ENCODE measurements around the gene MEX3A. TPM values are rescaled to one million over a fixed set of nuclear protein-coding genes. Genes with fewer than 3 reads are reported as not detected.

MEX3A gene
- total RNA-seq, 3 donors from 2014 or later (not counting 1 experiment from before 2014, with no cell fraction given): 0.05 to 0.16 (median 0.14) TPM

DNA sequence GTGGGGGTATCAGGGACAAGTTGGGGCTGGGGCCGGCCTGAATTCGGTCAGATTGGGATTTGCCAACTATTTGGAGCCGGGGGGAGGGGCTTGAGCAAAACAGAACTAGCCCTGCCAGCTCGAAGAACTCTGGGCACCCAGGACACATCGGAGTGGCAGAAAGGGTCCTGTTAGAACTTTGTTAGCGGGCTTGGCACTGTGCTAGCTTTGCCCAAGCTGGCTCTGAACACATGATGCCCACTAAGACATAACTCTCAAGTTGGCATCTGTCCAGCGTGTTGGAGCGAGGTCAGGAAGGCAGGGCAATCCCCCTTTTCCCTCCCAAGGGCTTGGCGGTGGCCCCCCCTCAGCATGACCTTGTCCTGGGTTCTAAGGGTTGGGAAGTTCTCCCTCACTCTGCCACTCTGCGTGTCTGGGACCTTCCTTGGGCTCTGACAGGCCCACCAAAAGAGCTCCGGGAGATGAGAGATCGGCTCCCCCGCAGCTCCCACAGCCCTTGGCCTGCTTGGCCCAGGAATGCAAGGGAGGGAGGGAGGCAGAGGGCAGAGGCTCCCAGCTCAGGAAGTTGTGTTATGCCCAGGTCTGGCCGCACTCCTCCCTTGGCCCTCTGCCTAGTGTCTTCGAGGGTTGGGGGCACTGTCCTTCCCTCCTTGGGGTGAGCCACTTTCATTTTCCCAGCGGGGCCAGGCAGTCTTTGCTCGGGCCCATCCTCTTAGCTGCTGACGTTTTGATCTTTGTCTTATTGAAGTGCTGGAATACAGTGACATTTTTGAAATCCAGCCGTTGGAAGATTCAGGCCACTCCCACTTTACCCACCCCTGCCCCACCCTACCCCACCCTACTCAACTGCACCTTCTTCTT lies 33.5 kb upstream of the MEX3A start:
- Mint-ChIP-seq H3K9me3 (no peaks in the 10 kb centered on the region), H3K36me3 (no peaks in the 10 kb centered on the region), H3K27me3 (ENCODE audit: low read depth in 2 of 2) (peaks cover 0 to 32% of the 10 kb centered on the region in 2 donors), H3K4me3 (peak overlapping the region; percentile 91), H3K4me1 (peaks cover 20 to 35% of the 10 kb centered on the region in 2 donors), H3K27ac (peak overlapping the region; percentile 73 to 93)
- Histone ChIP-seq H3K9me3 (ENCODE audit: control insufficient read depth, insufficient read depth, low read length) (no peaks in the 10 kb centered on the region), H3K27me3 (ENCODE audit: control insufficient read depth, insufficient read depth, low read length) (peaks cover 25% of the 10 kb centered on the region), H3K36me3 (ENCODE audit: control insufficient read depth, insufficient read depth, low read length) (no peaks in the 10 kb centered on the region), H3K27ac (ENCODE audit: low read length) (no peak overlapping the region), H3K4me3 (ENCODE audit: low read length) (peak overlapping the region; percentile 56), H3K4me1 (ENCODE audit: control insufficient read depth, insufficient read depth, low read length) (peaks cover 40% of the 10 kb centered on the region)
- DNase-seq (peak in 1 of 2 donors; percentile 57), ATAC-seq (no peak)
- TF ChIP-seq, protein P1, sequence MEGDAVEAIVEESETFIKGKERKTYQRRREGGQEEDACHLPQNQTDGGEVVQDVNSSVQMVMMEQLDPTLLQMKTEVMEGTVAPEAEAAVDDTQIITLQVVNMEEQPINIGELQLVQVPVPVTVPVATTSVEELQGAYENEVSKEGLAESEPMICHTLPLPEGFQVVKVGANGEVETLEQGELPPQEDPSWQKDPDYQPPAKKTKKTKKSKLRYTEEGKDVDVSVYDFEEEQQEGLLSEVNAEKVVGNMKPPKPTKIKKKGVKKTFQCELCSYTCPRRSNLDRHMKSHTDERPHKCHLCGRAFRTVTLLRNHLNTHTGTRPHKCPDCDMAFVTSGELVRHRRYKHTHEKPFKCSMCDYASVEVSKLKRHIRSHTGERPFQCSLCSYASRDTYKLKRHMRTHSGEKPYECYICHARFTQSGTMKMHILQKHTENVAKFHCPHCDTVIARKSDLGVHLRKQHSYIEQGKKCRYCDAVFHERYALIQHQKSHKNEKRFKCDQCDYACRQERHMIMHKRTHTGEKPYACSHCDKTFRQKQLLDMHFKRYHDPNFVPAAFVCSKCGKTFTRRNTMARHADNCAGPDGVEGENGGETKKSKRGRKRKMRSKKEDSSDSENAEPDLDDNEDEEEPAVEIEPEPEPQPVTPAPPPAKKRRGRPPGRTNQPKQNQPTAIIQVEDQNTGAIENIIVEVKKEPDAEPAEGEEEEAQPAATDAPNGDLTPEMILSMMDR (IDR thresholded peaks at IDR 0.05): no peak
- WGBS (ENCODE audit: insufficient coverage): 25% methylated on average over 19 of the region's 19 CpGs
- intact Hi-C loops (cut with micrococcal nuclease): no loop called here

DNA sequence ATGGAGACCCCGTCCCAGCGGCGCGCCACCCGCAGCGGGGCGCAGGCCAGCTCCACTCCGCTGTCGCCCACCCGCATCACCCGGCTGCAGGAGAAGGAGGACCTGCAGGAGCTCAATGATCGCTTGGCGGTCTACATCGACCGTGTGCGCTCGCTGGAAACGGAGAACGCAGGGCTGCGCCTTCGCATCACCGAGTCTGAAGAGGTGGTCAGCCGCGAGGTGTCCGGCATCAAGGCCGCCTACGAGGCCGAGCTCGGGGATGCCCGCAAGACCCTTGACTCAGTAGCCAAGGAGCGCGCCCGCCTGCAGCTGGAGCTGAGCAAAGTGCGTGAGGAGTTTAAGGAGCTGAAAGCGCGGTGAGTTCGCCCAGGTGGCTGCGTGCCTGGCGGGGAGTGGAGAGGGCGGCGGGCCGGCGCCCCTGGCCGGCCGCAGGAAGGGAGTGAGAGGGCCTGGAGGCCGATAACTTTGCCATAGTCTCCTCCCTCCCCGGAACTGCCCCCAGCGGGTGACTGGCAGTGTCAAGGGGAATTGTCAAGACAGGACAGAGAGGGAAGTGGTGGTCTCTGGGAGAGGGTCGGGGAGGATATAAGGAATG lies 32.8 kb upstream of the MEX3A start:
- Mint-ChIP-seq H3K27me3 (ENCODE audit: low read depth in 2 of 2) (peaks cover 0 to 32% of the 10 kb centered on the region in 2 donors), H3K36me3 (no peaks in the 10 kb centered on the region), H3K9me3 (no peaks in the 10 kb centered on the region), H3K4me3 (peak overlapping the region; percentile 91), H3K27ac (peak overlapping the region; percentile 73 to 93), H3K4me1 (peaks cover 20 to 34% of the 10 kb centered on the region in 2 donors)
- Histone ChIP-seq H3K4me3 (ENCODE audit: low read length) (peak overlapping the region; percentile 56), H3K36me3 (ENCODE audit: control insufficient read depth, insufficient read depth, low read length) (no peaks in the 10 kb centered on the region), H3K9me3 (ENCODE audit: control insufficient read depth, insufficient read depth, low read length) (no peaks in the 10 kb centered on the region), H3K27ac (ENCODE audit: low read length) (no peak overlapping the region), H3K4me1 (ENCODE audit: control insufficient read depth, insufficient read depth, low read length) (peaks cover 34% of the 10 kb centered on the region), H3K27me3 (ENCODE audit: control insufficient read depth, insufficient read depth, low read length) (peaks cover 25% of the 10 kb centered on the region)
- intact Hi-C loops (cut with micrococcal nuclease): loop anchor here (1.0 kb wide), 2 partner anchors 9 to 18 kb away; no protein-coding TSS in a partner anchor
- WGBS (ENCODE audit: insufficient coverage): under 1% methylated on average over 49 of the region's 49 CpGs
- ATAC-seq (peak in 2 of 3 donors; percentile 3 to 22), DNase-seq (peak in 1 of 2 donors; percentile 57)
- TF ChIP-seq, protein P1 (IDR thresholded peaks at IDR 0.05): no peak

DNA sequence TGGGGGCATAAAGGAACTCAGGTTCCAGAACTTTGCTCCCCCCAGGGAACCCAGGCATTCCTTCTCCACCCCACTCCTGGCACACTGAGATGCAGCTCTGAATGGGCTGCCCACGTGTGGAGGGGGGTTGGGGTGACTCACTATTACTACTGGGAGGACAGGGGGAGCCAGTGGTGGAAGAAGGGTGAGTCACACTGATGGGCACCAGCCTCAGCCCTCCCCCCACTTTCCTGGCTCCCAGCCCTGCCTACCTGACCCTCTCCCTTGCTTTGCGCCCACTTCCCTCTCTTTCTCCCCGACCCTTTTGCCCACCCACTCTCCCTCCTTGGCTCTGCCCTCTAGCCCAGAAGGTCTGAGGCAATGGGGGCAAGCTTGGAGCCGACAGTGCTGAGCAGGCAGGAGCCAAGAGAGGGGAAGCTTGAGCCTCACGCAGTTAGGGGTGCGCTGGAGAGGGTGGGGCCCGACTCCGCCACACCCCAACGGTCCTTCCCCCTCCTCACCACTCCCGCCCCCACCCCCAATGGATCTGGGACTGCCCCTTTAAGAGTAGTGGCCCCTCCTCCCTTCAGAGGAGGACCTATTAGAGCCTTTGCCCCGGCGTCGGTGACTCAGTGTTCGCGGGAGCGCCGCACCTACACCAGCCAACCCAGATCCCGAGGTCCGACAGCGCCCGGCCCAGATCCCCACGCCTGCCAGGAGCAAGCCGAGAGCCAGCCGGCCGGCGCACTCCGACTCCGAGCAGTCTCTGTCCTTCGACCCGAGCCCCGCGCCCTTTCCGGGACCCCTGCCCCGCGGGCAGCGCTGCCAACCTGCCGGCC lies 32.0 kb upstream of the MEX3A start, which contains the start of gene LMNA:
Gene LMNA, plus strand, starts transcription at position 611 of the 818 bp plus-strand sequence. CDS start 208 bp downstream, outside the sequence.
- no peaks in the 10 kb centered on the region for H3K36me3 ChIP-seq (ENCODE audit: control insufficient read depth, insufficient read depth, low read length)
- H3K4me3 Mint-ChIP-seq: peak within 1 kb of the TSS; percentile 91
- DNase-seq: peak; percentile 76 to 88
- peaks cover 27% of the 10 kb centered on the region for H3K4me1 ChIP-seq (ENCODE audit: control insufficient read depth, insufficient read depth, low read length)
- peak within 1 kb of the TSS; percentile 56 for H3K4me3 ChIP-seq (ENCODE audit: low read length)
- ATAC-seq: peak; percentile 81 to 86 (median 82)
- TF ChIP-seq, protein P1 (IDR thresholded peaks at IDR 0.05): no peak
- intact Hi-C loops (cut with micrococcal nuclease): loop anchor here (1.0 kb wide), 2 partner anchors 8 to 17 kb away; no protein-coding TSS in a partner anchor
- no peak within 1 kb of the TSS for H3K27ac ChIP-seq (ENCODE audit: low read length)
- H3K9me3 Mint-ChIP-seq: no peaks in the 10 kb centered on the region
- peaks cover 0 to 32% of the 10 kb centered on the region in 2 donors for H3K27me3 Mint-ChIP-seq (ENCODE audit: low read depth in 2 of 2)
- WGBS (ENCODE audit: insufficient coverage): under 1% methylated on average over 36 of the region's 37 CpGs
- peaks cover 25% of the 10 kb centered on the region for H3K27me3 ChIP-seq (ENCODE audit: control insufficient read depth, insufficient read depth, low read length)
- H3K36me3 Mint-ChIP-seq: no peaks in the 10 kb centered on the region
- H3K4me1 Mint-ChIP-seq: peaks cover 20 to 32% of the 10 kb centered on the region in 2 donors
- no peaks in the 10 kb centered on the region for H3K9me3 ChIP-seq (ENCODE audit: control insufficient read depth, insufficient read depth, low read length)
- peak within 1 kb of the TSS; percentile 73 to 93 for H3K27ac Mint-ChIP-seq

Measured in natural killer cell (primary cell).